GM10847 (cell line): Measurements from ENCODE around the gene CDKL1.

ENCODE experiments used
- POLR2A ChIP-seq: IDR thresholded peaks from 2 replicates; pipeline ENCODE4 v1.6.1; 2011; ENCODE audit not compliant: insufficient read length; ENCODE audit errors: extremely low read depth

The CDKL1 gene

DNA sequence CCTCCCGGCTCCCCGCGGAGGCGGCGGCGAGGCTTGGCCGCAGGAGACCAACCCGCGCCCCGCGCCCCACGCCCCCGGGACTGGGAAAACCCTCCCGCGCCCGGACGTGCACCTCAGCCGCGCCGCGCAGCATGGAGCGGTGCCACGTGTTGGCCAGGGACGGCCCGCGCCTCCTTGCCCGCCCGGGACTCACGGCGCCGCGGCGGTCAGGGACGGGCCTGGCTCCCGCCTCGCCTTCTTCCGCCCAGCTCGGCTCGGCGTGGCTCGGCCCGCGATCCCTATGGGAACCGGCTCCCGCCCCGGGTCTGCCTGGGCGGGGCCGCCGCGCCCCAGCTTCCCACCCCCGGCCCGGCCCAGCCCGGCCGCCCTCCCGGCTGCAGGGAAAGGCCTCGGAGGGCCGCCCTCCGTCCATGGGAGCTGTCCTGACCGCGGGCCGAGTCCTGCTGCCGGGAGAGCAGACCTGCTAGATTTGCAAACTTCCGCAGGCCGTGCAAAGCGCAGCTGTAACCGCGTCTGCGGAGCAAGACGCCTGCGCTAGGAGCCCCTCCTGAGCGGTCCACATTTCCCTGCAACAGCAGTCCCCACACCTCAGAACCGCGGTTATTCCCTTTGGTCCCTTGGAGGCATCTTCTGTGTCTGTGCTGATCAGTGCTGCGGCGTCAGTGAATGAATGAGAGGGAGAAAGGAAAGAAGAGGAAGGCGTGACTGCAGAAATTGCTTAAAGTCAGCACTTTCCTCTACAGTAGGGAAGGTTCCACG lies at the start of gene CDKL1:
TSS of gene CDKL1 (minus strand) at position 251 of the 759 bp plus-strand sequence. CDS start 1,013 bp downstream, outside the sequence.
- TF ChIP-seq POLR2A, result peak; percentile 27

DNA sequence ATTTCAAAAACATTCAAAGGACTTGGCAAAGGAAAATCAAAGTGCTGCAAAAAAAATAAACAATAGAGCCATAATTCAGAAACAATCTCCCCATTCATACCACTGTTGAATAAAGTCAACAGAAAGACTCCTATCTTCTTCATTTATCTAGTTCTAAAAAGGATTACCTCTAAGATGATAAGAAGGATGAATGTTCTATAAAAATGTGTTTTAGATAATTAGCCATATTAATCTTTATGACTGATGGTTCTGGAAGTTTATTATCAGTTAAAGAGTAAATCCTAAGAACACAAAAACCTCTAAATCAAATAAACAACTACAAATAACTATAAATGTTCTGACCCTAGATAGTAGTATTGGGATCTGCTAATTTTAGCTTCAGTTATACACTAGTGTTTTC lies 37.8 kb upstream of the CDKL1 start:
- TF ChIP-seq POLR2A, result no peak

DNA sequence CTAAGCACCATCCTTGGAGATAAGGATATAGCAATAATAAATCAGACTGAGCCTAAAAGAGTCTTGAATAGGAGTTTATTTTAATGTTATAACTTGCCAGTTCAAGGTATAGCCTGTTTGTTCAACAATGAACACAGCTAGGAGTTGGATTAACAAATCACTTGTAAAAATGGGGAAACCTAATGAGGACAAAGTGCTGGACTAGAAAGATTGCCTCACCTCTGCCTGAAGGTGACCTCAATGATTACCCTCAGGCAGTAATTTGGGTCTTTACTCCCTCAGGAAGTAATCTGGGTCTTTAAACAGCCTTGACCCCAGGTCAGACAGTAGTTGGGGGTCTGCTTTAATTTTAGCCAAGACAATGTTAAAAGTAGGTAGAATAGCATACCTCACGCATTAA lies 35.5 kb upstream of the CDKL1 start:
- no peak for TF ChIP-seq POLR2A

DNA sequence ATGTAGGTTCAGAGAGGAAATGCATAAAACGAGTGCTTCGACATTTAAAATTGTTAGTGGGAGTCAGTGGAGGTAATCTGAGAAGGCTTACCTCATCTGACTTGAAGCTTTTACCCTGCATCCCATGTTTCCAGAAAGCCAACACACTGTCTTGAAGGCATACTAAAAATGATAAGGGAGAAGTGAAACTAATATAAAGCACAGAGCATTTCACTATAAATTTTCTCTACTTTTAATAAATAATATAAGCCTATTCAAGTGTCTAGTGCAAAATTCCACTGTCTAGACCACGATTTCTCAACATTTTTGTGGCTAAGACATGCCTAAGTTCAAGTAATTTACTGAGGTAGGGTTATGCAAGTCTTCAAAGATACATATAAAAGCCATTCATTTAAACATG lies 29.1 kb upstream of the CDKL1 start:
- TF ChIP-seq POLR2A, result no peak

DNA sequence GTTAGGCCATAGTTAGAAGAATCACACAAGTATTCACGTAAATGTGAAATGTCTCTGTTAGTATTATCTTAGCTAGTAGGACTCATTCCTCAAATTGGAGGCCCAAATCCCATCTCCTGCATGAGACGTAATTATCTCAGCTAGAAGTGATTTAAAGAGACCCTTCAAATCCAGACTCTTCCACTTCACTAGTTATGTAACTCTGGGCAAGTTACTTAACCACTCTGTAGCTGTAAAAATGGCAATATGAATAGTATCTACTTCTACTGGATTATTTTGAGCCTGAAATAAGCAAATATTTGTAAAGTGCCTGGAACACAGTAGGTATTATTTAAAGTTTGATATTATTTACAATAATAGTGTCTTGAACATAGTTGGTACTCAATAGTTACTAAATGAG lies 28.4 kb upstream of the CDKL1 start:
- TF ChIP-seq POLR2A, result no peak

DNA sequence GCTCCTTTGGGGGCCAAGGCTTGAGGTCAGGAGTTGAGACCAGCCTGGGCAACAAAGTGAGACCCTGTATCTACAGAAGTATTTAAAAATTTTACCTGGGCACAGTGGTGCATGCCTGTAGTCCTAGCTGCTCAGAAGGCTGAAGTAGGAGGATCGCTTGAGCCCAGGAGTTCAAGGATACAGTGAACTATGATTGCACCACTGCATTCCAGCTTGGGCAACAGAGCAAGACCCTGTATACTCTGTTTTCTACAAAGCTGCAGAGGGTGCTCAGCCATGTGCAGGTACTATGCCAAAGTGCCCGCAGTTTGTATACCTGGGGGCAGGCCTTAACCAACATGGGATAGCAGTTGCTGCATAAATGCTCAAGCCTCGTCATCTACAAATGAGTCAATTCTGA lies 26.8 kb upstream of the CDKL1 start:
- no peak for TF ChIP-seq POLR2A

DNA sequence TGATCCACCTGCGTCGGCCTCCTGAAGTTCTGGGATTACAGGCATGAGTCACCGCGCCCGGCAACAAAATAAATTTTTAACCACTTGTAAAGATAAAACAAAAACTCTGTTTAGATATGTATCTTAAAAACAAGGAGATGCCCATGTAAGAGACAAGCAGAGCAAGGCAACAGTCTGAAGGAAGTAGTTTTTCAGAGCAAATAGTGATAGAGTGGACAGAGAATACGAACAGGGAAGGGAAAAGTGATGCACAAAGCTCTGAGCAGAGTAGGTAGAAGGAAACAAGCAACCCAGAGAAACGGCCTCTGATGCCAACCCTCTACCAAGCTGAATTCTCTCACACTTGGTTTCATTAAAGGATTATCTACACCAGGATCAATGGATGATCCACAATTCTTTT lies 24.8 kb upstream of the CDKL1 start:
- TF ChIP-seq POLR2A, result no peak

DNA sequence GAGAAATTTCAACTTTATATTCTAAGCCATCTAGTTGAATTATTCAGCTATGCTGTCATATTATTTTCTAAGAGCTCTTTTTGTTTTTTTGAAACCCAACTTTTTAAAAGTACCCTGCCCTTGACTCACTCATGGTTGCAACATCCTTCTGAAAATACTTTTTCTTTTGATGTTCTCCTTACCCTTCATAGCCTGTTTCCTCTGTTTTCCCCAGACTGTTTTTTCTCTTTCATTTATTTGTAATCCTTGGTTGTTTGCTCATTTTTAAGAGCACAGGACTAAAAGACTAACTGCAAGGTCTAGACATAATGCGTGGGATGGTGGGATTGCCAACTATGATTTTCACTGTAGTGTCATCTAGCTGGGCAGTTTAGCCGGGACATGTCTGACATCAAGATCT lies 21.2 kb upstream of the CDKL1 start:
- no peak for TF ChIP-seq POLR2A

DNA sequence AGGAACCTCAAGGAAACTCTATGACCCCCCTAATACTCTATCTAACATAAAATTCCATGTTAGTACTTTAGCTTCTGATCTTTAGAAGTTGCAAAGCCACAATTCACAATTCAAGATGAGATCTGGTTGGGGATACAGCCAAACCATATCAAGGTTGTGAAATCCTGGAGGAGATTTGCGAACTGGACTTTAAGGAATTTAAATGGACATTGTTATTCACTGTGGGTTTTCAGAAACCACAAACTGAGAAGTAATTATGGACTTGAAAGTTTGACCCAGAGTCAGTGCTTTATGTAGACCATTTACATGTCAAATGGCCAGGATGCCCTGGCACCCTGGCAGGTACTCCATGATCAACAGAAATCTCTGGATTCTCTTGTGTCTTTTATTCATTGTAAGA lies 14.2 kb upstream of the CDKL1 start:
- no peak for TF ChIP-seq POLR2A

DNA sequence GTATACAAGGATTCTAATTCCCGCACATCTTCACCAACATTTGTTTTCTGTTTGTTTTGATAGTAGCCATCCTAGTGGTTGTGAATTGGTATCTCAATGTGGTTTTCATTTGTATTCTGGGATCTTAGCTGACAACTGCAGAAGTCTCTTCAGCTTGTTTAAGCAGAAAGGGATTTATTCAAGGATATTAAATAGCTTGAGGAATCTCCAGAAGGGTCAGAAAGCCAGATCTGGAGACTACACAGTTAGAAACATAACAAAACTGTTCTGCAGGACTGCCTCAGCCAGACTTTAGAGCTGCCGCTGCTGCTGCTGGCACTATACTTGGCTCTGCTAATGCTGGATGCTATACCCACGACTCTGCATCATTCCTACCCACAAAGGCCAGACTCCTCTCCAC lies 13.4 kb upstream of the CDKL1 start:
- no peak for TF ChIP-seq POLR2A

DNA sequence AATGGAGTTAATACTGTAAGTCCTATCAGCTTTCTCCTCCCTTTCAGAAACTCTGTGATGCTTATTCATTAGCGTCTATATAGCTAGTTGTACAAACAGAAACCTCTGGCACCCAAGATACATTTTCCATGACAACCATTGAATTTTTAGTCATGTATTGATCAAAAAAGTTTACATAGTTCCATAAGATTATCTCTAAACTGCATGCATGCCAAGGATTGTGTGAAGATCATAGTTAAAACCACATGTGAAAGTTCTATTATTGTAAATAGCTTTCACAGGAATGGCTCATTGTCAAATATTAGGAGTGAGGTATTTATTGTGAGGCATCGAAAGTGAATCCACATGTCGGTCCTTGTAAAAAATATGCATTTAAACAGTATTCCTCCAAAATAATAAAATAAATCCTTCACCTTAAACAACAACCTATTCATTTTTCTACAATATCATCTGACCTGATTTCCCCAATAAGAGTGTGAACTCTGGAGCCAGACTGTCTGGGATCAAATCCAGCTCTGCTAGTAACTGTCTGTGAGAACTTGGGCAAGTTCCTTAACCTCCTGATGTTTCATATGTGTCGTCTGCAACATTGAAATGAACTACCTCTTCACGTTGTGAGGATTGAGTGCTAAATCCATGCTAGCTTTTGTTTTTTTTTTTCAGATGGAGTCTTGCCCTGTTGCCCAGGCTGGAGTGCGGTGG lies 10.6 kb upstream of the CDKL1 start:
- TF ChIP-seq POLR2A, result no peak

DNA sequence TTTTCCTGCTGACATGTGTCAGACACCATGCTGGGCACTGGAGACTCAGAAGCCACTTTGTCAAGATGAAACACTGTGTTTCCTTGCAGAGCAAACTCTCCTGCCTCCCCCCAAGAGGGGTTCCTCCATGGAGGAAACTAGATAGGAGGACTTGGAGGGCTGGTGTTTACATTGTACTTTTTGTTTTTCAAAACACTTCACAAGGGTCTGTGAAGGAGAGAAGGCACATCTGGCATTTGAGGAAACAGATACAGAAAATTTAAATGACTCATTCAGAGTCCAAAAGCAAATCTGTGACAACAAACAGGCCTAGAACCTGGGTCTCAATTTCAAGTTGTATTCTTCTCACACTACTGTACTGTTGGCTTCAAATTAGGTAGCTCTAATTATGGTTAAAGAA lies 6.7 kb upstream of the CDKL1 start:
- TF ChIP-seq POLR2A, result no peak

DNA sequence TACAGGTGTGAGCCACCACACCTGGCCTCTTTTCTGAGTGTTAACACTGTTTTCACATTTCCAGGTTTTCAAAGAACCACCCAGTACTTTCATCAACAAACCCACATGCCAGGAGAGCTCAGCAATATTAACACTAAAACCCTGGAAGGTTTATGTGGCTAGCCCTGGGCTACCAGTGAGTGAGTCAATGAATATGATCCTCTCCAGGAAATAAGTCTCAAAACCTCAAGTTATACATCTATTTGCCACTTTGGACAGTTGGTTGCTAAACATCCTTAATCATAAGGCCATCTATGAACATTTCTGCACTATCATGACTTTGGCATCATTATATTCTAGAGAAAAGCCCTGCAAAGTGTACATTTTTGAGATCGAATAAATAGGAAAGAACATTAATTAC lies 6.3 kb upstream of the CDKL1 start:
- TF ChIP-seq POLR2A, result no peak

DNA sequence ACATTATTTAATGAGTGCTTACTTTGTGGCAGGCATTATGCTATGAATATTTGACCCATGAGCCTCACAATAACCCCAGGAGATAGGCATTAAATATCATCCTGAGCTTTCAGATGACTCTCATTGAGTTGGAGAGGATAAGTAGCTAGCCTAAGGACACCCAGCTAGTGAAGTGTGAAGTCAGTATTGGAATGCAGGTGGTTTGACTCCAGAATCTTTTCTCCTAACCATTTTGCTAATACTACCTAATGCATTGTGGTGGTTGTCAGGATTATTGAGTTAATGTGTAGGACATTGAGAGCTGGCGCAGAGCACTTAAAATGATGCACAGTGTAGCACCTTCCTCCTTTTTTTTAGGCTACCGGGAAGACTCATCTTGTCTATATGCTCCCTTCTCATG lies 3.8 kb upstream of the CDKL1 start:
- no peak for TF ChIP-seq POLR2A

DNA sequence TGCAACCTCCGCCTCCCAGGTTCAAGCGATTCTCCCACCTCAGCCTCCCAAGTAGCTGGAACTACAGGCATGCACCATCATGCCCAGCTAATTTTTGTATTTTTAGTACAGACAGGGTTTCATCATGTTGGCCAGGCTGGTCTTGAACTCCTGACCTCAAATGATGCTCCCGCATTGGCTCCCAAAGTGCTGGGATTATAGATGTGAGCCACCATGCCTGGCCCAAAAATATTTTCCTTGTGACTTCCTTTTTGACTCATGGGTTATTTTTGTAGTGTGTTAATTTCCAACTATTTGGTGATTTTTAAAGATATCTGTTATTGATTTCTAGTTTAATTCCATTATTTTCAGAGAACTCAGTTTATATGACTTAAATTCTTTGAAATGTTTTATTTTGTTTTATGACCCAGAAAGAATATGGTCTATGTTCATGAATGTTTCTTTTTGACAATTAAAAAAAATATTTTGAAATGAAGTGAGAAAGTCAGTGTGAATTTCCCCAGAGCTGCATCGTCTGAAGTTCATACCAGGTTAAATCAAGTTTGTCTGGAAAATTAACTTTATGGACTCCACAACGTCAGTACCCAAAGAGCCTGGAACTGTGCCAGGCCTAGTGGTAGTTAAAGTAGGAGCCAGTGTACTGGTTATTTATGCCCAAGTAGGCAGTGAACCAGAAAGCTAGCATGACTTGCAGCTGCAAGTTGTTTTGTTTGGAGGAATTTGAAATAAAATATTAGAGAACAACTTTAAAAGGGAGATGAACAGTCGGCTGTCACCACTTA lies 2.8 kb upstream of the CDKL1 start:
- no peak for TF ChIP-seq POLR2A

DNA sequence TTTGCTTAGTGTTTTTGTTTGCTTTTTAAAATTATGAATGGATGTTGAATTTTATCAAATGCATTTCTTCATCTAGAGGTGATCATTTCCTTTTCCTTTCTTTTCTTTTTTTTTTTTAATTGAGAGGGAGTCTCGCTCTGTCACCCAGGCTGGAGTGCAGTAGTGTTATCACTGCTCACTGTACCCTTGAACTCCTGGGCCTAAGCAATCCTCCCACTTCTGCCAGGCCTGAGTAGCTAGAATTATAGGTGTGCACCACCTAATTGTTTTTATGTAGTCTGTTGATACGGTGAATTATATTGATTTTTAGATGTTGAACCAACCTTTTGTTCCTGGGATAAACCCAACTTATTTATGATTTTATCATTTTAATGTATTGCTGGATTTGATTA lies 1.5 kb upstream of the CDKL1 start:
- no peak for TF ChIP-seq POLR2A

DNA sequence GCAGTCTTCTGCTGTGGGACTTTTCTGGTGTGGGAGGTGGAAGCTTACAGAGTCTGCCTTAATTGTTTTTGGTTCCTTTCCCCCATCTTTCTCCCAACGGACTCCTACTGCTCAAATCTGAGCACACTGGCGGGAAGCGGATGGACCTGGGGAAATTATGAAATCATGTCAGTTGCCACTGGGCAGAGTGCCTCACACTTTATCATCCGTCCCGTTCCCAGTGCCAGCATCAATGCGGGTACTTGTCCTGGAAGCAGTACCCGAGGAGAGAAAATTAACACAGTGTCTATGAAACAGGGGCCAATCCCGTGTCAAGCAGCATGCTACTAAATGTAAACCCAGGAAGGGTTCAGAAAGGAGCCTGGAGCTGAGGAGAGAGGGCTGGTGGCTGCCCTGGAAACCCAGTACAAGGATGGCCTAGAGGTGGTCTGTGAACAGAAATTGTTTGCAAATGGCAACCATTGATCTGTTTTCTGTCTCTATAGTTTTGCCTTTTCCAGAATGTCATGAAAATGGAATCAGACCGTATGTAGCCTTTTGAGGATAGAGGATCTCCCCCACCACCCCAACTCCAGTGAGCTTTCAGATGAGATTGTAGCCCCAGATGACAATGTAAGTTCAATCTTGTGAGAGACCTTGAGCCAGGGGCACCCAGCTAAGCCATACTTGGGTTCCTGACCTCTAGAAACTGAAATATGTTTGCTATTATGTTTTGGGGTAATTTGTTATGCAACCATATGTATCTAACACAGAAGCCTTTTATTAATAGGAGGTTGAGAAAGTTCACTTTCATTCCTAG lies 908 bp upstream of the CDKL1 start:
- no peak for TF ChIP-seq POLR2A
